HepG2 (cell line): ENCODE results near the gene TREML4. TPM values are rescaled to one million over a fixed set of nuclear protein-coding genes. Genes with fewer than 3 reads are reported as not detected.
"Not testable (repeated sequence)": the region's sequence is repeated elsewhere in the genome, so short reads cannot be mapped to it uniquely, and the experiment has no call there.

Experiments
- ATAC-seq: fragments of 200-7000 bp; cut with Tn5 transposase; 3 replicates; pipeline ENCODE4 v1.9.1; 2020; ENCODE audit warnings: mild to moderate bottlenecking, moderate library complexity
- BruUV-seq: library from RNA; stranded (reverse); fragments of 400-500 nt; replicated peaks from 2 replicates; lab custom pipeline; 2021; lab: Mats Ljungman, UMichigan
- CTCF ChIA-PET: fragments of 300-600 bp; formaldehyde crosslinking; extraction: SDS; loops from one replicate; lab custom pipeline; 2021; ENCODE audit warnings: low total read pairs, inconsistent platforms, low intra/inter-chr PET ratio; lab: Yijun Ruan, JAX
- POLR2A ChIA-PET: fragments of 350-600 bp; sonication (Branson Sonifier 250); formaldehyde crosslinking; loops from one replicate; lab custom pipeline; 2020; ENCODE audit warnings: antibody characterized with exemption, inconsistent platforms; lab: Yijun Ruan, JAX
- DNase-seq: peaks from one replicate; pipeline ENCODE4 v3.0.0-alpha.2; 2015; ENCODE audit warnings: low spot score
- FAIRE-seq: peaks from 3 replicates; lab custom pipeline; 2011; peaks lifted over from hg19 to GRCh38; lab: Jason Lieb, UNC
- H2AFZ ChIP-seq: one replicate; pipeline ENCODE4 v1.6.1; 2011; ENCODE audit warnings: low read length, inconsistent platforms
- H3K27ac ChIP-seq: fragments of 300-600 bp; 3 replicates; pipeline ENCODE4 v1.8.0; 2011; ENCODE audit warnings: mixed run types, mild to moderate bottlenecking, mixed read lengths, low read length, inconsistent platforms; ENCODE audit not compliant: insufficient read depth; ENCODE audit errors: extremely low read length
- H3K27me3 ChIP-seq, 2 experiments: fragments of 200-600 bp in 1 of 2; 2 replicates in 1 of 2; 3 replicates in 1 of 2; pipeline versions ENCODE4 v1.6.0 to v1.8.0; 2011; ENCODE audit warnings: low read length in 2 of 2, mild to moderate bottlenecking in 2 of 2, moderate library complexity in 2 of 2, inconsistent platforms in 1 of 2; ENCODE audit not compliant: insufficient read depth in 2 of 2, control insufficient read depth in 1 of 2
- H3K36me3 ChIP-seq, 2 experiments: fragments of 200-600 bp in 1 of 2; replicated peaks in 1 of 2; 2 replicates in 1 of 2; 3 replicates in 1 of 2; pipeline versions ENCODE4 v1.5.1 to v1.8.0; 2011; ENCODE audit warnings: low read length in 2 of 2, inconsistent platforms in 1 of 2; ENCODE audit not compliant: insufficient read depth in 2 of 2, control insufficient read depth in 1 of 2
- H3K4me1 ChIP-seq: 2 replicates; pipeline ENCODE4 v1.5.1; 2012; ENCODE audit warnings: low read length, inconsistent platforms; ENCODE audit not compliant: insufficient read depth
- H3K4me2 ChIP-seq: 2 replicates; pipeline ENCODE4 v1.6.0; 2011; ENCODE audit warnings: low read depth, low read length, inconsistent platforms
- H3K4me3 ChIP-seq, 3 experiments: fragments of 200-600 bp in 1 of 3; sonication (generic), shearing (Covaris generic) in 1 of 3; replicated peaks in 1 of 3; 2 replicates each; pipeline ENCODE4 v1.5.1; 2011 to 2016; ENCODE audit warnings: low read length in 3 of 3, inconsistent platforms in 2 of 3, low read depth in 2 of 3, mild to moderate bottlenecking in 2 of 3, control low read depth in 1 of 3, mixed read lengths in 1 of 3; ENCODE audit not compliant: insufficient read depth in 1 of 3
- H3K79me2 ChIP-seq: one replicate; pipeline ENCODE4 v1.6.1; 2011; ENCODE audit warnings: low read length, inconsistent platforms; ENCODE audit not compliant: insufficient read depth
- H3K9ac ChIP-seq: 2 replicates; pipeline ENCODE4 v1.6.0; 2011; ENCODE audit warnings: mild to moderate bottlenecking, low read depth, low read length, inconsistent platforms; ENCODE audit not compliant: insufficient read depth
- H3K9me3 ChIP-seq: 2 replicates; pipeline ENCODE4 v1.5.1; 2012; ENCODE audit warnings: mild to moderate bottlenecking, low read length
- H4K20me1 ChIP-seq: 2 replicates; pipeline ENCODE4 v1.6.0; 2011; ENCODE audit warnings: inconsistent platforms, mild to moderate bottlenecking, low read length, moderate library complexity; ENCODE audit not compliant: insufficient read depth
- ATF1 ChIP-seq: IDR thresholded peaks from 2 replicates; pipeline ENCODE4 v1.6.1; 2016; ENCODE audit warnings: mild to moderate bottlenecking, control low read depth
- FOXP4 ChIP-seq: sonication (generic); formaldehyde crosslinking; IDR thresholded peaks from 2 replicates; pipeline ENCODE4 v1.4.0; 2020; ENCODE audit warnings: missing genetic modification reagents
- HNRNPLL ChIP-seq: fragments of 200-400 bp; formaldehyde crosslinking; IDR thresholded peaks from 2 replicates; pipeline ENCODE4 v1.6.1; 2017; ENCODE audit warnings: mild to moderate bottlenecking, low read depth, low read length; ENCODE audit not compliant: poor library complexity, severe bottlenecking
- WGBS: methylation state at CpG from one replicate; pipeline ENCODE4 v1.1.6; 2017; ENCODE audit warnings: low lambda C conversion rate; 5-methylcytosine and 5-hydroxymethylcytosine counted together
- in situ Hi-C: cut with HindIII; loops from 2 replicates; pipeline ENCODE4 v1.10.0; 2017; ENCODE audit warnings: low pct_unique_long_range_greater_than_20kb; ENCODE audit not compliant: extremely low pct_ligation_motif_present
- intact Hi-C: fragments of 100-400 bp; cut with micrococcal nuclease; formaldehyde crosslinking; loops from one replicate; pipeline ENCODE4 v1.10.0; 2022; ENCODE audit not compliant: unreplicated experiment
- polyA plus RNA-seq, 8 experiments: library from polyadenylated mRNA; depleted of rRNA in 3 of 8; stranded (reverse) in 7 of 8; unstranded in 1 of 8; fragments of >200 nt; fragmentation: Illumina TruSeq in 4 of 8; extraction: Trizol in 4 of 8; gene quantifications; 2 replicates each; pipeline versions ENCODE4 v1.2.1 to v1.2.3, GENCODE V29; 2011 to 2016; ENCODE audit warnings: low read depth in 4 of 8, missing spikeins in 1 of 8, mixed read lengths in 1 of 8; ENCODE audit not compliant: insufficient read depth in 1 of 8
- total RNA-seq, 5 experiments: library from RNA; depleted of rRNA; stranded (reverse); fragments of >200 nt; fragmentation: Illumina TruSeq; extraction: Trizol; gene quantifications; 2 replicates each; pipeline ENCODE4 v1.2.3, GENCODE V29; 2016; ENCODE audit warnings: low read depth in 1 of 5

The TREML4 gene
- total and polyA plus RNA-seq, 2 of the 13 experiments (the other 11 are each of a cell fraction or from before 2014, with no cell fraction given) = not detected

- ChIA-PET CTCF (no interaction called here), POLR2A (no interaction called here)
- WGBS = 16% methylated on average over 22 of the region's 22 CpGs
- no peaks in the 10 kb centered on the region for H3K4me1 ChIP-seq
- peak; percentile 77 for ATAC-seq
- no peak for DNase-seq
- no peaks in the 10 kb centered on the region for H3K9me3 ChIP-seq
- no peak for FAIRE-seq
- H3K4me3 ChIP-seq = no peak overlapping the region
- no TSS peak for BruUV-seq
- peaks cover 2 to 47% of the 10 kb centered on the region in 2 experiments; a peak in 4 of 5 replicates for H3K27me3 ChIP-seq
- in situ Hi-C loops (no loop called here), intact Hi-C loops (no loop called here)
- no peaks in the 10 kb centered on the region for H3K79me2 ChIP-seq
- H3K36me3 ChIP-seq = no peaks in the 10 kb centered on the region
- no peak for TF ChIP-seq ATF1 (CRISPR knock-in tag)
- TF ChIP-seq FOXP4 = no peak
- TF ChIP-seq HNRNPLL = peak; percentile 18
- H3K4me2 ChIP-seq = no peak overlapping the region
- H3K27ac ChIP-seq = no peak overlapping the region
- no peak overlapping the region for H3K9ac ChIP-seq
- no peaks in the 10 kb centered on the region for H4K20me1 ChIP-seq
- H2AFZ ChIP-seq = no peak overlapping the region
Measured at GRCh38 chr6:41239467-41240159, 11.5 kb downstream of the TREML4 start.

GRCh38 chr6:41246529-41246928 lies 18.4 kb downstream of the TREML4 start:
- FAIRE-seq, ATAC-seq, H2AFZ ChIP-seq, CTCF ChIA-PET, H3K27ac ChIP-seq, H4K20me1 ChIP-seq, H3K4me1 ChIP-seq, in situ Hi-C loops, intact Hi-C loops, POLR2A ChIA-PET, H3K36me3 ChIP-seq, H3K4me2 ChIP-seq, H3K4me3 ChIP-seq, DNase-seq, H3K9me3 ChIP-seq, H3K9ac ChIP-seq, BruUV-seq, H3K79me2 ChIP-seq: not testable (repeated sequence)
- H3K27me3 ChIP-seq = peaks cover 2 to 14% of the 10 kb centered on the region in 2 experiments; a peak in 2 of 5 replicates
- 65% methylated on average over 4 of the region's 4 CpGs for WGBS
